ENCODE measurements around the gene IGSF6.
"Not testable (repeated sequence)": the region's sequence is repeated elsewhere in the genome, so short reads cannot be mapped to it uniquely, and the experiment has no call there.

Gene IGSF6

DNA sequence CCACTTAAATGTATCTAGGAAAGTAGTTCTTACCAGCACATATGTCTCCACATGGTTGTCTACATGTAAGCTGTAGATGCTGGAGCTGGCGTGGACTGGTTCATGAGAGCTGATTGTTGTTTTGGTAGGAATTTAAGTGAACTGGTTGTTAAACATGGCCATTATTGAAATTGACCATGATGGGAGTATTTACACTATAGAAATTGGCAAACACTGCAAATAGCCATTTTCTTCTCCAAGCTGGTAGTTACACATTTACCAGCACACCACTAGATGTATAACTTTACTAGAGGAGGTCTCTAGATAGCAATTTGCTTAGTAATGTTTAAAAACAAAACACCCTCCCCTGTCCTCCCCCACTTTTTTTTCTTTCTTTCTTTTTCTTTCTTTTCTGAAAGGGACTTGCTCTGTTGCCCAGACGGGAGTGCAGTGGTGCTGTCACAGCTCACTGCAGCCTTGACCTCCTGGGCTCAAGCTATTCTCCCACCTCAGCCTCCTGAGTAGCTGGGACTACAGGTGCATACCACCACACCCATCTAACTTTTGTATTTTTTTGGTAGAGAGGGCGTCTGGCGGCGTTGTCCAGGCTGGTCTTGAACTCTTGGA, 24.2 kb downstream of the IGSF6 start:
- no peak for DNase-seq

GRCh38 chr16:21626659-21627277, 25.6 kb downstream of the IGSF6 start:
- no peak for DNase-seq

DNA sequence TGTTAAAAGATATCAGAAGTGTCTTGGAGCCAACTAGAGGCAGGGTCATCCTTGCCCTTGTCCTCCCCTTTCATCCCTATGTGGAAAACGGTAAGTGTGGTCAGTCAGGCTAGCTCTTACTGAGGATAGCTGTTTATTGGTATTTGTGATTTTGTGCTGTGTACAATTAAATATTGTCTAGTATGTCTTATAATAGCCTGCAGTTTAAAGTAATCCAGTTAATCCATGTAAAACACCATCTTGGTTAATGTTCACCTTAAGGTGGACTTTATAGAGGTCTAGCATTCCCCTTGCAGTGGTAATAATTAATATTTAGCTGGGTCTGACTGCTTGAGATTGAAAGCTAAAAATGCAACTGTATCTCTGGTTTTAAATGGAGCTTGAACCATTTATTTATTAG, 27.4 kb downstream of the IGSF6 start:
- DNase-seq, result no peak

DNA sequence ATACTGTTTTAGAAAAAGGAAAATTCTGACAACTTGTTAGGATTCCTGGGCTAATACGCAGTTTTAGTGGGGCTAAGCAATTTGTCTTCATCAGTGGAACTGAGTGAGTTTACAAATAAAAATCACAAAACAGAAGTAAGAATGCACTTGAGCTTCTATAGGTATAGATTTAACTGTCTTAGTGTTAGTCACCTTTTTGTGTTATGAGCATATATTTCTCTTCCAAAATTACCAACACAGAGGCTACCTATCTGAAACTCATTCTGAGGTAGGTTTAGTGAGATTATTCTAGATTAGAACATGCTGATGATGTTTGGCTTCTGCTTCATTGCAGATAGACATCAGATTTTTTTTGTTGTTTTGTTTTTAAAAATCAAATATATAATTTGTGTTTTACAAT, 29.9 kb downstream of the IGSF6 start:
- DNase-seq, result no peak

DNA sequence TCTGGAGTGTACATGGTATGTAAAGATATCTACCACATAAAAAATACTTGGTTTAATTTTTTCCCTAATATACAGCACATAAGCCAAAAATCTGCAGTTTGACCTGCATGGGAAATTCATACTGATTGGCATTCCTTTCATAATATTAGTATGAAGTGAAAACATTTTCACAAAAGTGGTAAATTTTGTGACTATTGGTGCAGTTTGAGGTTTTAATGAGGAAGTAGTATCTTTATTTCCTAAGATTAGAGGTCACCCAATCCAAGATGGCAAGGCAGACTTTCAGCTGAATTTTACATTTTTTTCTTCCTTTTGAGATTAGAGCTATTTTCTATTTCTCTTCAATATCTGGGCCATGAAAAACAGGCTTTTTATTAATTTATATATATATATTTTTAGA, 31.8 kb downstream of the IGSF6 start:
- DNase-seq, result no peak

DNA sequence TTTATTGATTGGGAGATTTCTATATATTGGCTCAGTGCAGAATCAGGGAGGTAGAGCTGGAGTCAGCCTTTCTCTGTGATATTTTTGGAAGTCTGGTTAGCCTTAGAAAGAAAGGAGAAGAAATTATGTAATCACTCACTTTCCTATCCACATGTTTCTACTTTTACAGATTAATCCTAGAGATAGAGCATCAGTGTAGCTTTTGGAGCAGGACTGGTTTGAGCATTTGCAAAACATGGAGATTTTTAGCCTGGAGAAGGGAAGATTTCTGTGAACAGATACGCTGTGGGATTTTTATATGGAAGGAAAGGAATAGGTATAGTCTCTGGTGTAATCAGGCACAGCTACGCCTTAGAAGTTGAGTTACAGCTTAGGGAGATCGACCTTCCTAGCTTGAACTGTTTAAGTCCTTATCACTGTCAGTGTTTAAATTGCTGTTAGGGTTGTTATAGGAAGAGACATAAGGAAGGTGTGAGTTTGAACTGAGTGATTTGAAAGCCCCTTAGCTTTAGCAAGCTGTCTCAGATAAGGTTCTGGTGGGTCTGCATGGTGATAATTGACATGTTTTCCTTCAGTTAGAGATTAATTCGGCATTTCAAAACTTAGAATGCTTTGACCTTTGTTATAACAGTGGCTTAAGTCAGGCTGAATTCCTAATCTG, 32.5 kb downstream of the IGSF6 start:
- DNase-seq, result no peak

- no peak for DNase-seq
These were observed 34.1 kb downstream of the IGSF6 start for GRCh38 chr16:21618281-21618680.

- no peak for DNase-seq
These were observed 34.8 kb downstream of the IGSF6 start for GRCh38 chr16:21617607-21618006.

DNA sequence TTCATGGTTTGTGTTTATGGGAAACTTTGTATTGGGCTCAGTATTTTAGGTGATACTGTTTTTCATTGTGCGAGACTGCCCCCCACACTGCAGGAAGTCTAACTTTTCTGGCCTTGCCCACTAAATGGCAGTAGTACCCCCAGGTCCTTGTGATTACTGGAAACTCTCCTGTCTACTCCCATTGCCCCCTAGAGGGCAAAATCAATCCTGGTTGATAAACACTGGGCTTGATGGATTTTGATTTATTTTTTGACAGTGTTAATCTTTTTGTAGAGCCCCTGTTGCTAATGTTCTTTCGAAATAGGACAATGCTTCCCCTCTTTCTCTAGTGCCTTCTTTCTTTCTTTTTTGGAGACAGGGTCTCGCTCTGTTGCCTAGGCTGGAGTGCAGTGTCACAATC, 37.5 kb downstream of the IGSF6 start:
- no peak for DNase-seq

GRCh38 chr16:21613781-21614180, 38.6 kb downstream of the IGSF6 start:
- DNase-seq, result no peak

GRCh38 chr16:21613361-21613760, 39.0 kb downstream of the IGSF6 start:
- DNase-seq, result no peak

GRCh38 chr16:21611556-21612384, 40.6 kb downstream of the IGSF6 start:
- no peak for DNase-seq

GRCh38 chr16:21611198-21611555, 41.2 kb downstream of the IGSF6 start:
- DNase-seq, result no peak

GRCh38 chr16:21610766-21611165, 41.6 kb downstream of the IGSF6 start:
- DNase-seq, result no peak

GRCh38 chr16:21610006-21610544, 42.3 kb downstream of the IGSF6 start:
- DNase-seq, result no peak

DNA sequence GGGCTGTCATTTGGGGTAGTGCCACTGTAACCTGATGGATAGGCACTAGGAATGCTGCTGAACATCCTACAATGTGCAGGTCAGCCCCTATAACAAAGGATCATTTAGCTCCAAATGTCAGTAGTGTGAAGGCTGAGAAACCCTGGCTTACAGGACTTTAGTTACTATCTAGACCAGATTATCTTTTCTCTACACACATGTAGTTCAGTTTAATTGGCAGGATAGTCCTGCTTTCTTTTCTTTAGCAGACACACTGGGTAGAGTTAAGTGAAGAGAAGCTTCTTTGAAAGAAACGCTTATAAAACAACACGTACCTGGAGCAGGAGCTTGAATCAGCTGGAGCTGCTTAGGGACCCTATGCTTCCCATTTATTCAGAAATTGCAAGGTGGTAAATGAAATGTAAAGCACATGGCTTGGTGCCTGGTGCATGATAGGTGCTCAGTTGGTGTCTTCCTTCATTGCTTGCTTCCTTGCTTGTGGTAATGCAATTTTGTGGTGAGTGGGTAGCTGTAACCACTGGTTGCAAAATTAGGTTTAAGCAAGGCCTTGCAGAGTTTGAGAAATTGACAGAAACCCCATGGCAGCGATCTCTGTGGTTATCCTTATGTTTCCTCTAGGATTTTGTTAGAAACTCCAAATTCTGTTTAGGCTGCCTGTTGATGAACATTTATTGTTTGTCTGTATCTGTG, 43.6 kb downstream of the IGSF6 start:
- DNase-seq, result no peak

DNA sequence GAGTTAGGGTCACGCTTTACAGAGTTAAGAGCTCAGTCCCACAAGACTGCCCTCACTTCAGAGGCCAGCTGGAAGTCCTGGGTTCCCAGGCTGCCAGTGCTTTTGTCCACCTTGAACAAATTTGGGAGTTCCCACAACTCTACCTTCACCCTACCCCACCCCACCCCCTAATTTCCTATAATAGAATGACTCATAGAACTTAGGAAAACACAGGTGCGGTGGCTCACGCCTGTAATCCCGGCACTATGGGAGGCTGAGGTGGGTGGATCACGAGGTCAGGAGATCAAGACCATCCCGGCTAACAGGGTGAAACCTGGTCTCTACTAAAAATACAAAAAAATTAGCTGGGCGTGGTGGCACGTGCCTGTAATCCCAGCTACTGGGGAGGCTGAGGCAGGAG, 46.6 kb downstream of the IGSF6 start:
- not testable (repeated sequence) for DNase-seq

DNA sequence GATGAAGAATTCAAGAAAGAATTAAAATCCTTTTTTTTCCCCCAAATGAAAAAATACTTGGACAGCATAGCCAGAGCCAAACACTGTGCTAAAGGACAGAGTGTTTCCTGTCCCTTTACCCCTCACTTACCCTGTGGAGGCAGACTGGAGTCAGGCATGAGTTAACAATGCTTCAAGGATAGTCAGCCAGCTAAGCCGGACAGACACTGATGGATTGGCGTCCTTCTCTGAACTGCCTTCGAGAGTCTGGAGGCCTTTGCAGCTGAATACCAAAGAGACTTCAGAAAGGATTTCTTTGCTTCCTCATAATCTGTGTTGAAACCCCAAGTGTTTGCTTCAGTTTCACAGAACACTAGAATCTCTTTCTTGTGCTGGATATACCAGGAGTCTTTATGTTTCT, 48.5 kb downstream of the IGSF6 start:
- no peak for DNase-seq

- no peak for DNase-seq
These were observed 49.6 kb downstream of the IGSF6 start for GRCh38 chr16:21602785-21603184.

DNA sequence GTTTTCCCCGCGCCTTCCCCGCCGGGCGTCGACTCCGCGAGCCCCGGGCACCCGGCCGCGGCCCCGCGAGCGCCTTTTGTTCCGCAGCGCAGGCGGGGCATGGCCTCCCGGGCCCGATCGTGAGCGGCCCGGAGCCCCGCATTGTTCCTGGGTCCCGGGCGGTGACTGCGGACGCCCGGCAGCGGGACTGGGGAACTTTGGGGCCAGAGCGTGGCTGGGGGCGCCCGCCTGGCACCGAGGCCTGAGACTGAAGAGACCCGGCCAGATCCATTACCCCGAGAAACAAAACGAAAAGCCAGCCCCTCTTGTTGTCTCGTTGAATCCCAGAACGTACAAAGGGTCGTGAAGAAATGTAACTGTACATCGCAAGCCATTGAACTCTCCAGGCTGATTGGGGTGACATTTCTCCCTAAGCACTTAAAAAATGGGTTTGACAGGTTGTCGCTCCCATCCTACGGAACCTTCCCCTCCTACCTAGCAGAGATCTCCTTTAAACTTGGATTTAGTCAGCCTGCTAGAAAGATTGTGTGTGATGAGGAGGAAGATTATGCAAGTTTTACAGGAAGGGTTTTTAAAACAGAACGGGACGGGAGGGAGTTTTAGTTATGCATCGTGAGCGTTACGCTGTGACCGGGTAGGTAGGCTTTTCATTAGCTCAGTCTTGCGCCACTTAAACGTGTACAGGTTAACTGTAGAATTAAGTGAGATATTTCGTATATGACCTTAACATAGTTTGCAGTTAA, 52.2 kb downstream of the IGSF6 start:
- DNase-seq, result no peak

- peak; percentile 72 to 77 for DNase-seq
These were observed 53.0 kb downstream of the IGSF6 start, which contains the start of gene METTL9 for GRCh38 chr16:21599122-21600030. METTL9 (plus strand) TSS chr16:21599577; CDS start chr16:21599734, 157 bp downstream.

Measured in NCI-H187 (cell line).